CD14-positive monocyte (primary cell): ENCODE results near the gene PLCB3. TPM values are rescaled to one million over a fixed set of nuclear protein-coding genes. Genes with fewer than 3 reads are reported as not detected.

ENCODE experiments used
- DNase-seq, 3 donors: peaks; one replicate each; pipeline ENCODE4 v3.0.0-alpha.2; 2011 to 2022
- H2AFZ ChIP-seq: 2 replicates; pipeline ENCODE4 v1.6.0; 2012; ENCODE audit warnings: mild to moderate bottlenecking, low read depth, low read length, inconsistent platforms; ENCODE audit not compliant: insufficient read depth, poor library complexity, severe bottlenecking
- H3K27ac ChIP-seq, 2 donors: 1 replicate in 1 of 2; 2 replicates in 1 of 2; pipeline ENCODE4 v1.5.1; 2012 to 2013; ENCODE audit warnings: low read length in 2 of 2, control low read depth in 1 of 2, inconsistent platforms in 1 of 2, low read depth in 1 of 2, mild to moderate bottlenecking in 1 of 2
- H3K27me3 ChIP-seq, 2 donors: one replicate each; pipeline versions ENCODE4 v1.6.0 to v1.6.1; 2011 to 2013; ENCODE audit warnings: low read length in 2 of 2; ENCODE audit not compliant: control insufficient read depth in 2 of 2, insufficient read depth in 2 of 2
- H3K36me3 ChIP-seq, 2 donors: replicated peaks in 1 of 2; 1 replicate in 1 of 2; 2 replicates in 1 of 2; pipeline versions ENCODE4 v1.5.1 to v1.6.1; 2012 to 2013; ENCODE audit warnings: low read length in 2 of 2, control low read depth in 1 of 2, inconsistent platforms in 1 of 2, mild to moderate bottlenecking in 1 of 2; ENCODE audit not compliant: insufficient read depth in 2 of 2, control insufficient read depth in 1 of 2
- H3K4me1 ChIP-seq, 2 donors: 1 replicate in 1 of 2; 2 replicates in 1 of 2; pipeline versions ENCODE4 v1.5.1 to v1.6.1; 2012 to 2013; ENCODE audit warnings: low read length in 2 of 2, control low read depth in 1 of 2, inconsistent platforms in 1 of 2, mild to moderate bottlenecking in 1 of 2, moderate library complexity in 1 of 2; ENCODE audit not compliant: insufficient read depth in 2 of 2, control insufficient read depth in 1 of 2
- H3K4me2 ChIP-seq: replicated peaks from 2 replicates; pipeline ENCODE3; 2012; ENCODE audit warnings: low read length, moderate library complexity, mild to moderate bottlenecking; ENCODE audit not compliant: poor library complexity, severe bottlenecking; ENCODE audit errors: extremely low read depth
- H3K4me3 ChIP-seq, 3 experiments: fragments of 200-600 bp in 1 of 3; sonication (generic) in 1 of 3; replicated peaks in 1 of 3; 1 replicate in 2 of 3; 2 replicates in 1 of 3; pipeline ENCODE4 v1.5.1; 2011 to 2013; ENCODE audit warnings: low read length in 3 of 3, mild to moderate bottlenecking in 3 of 3, control low read depth in 2 of 3, low read depth in 2 of 3, inconsistent platforms in 1 of 3, moderate library complexity in 1 of 3
- H3K79me2 ChIP-seq: 2 replicates; pipeline ENCODE4 v1.6.0; 2012; ENCODE audit warnings: mild to moderate bottlenecking, control low read depth, inconsistent platforms, low read length, moderate library complexity; ENCODE audit not compliant: insufficient read depth
- H3K9ac ChIP-seq: 2 replicates; pipeline ENCODE4 v1.6.0; 2017; ENCODE audit warnings: low read length, mild to moderate bottlenecking; ENCODE audit not compliant: insufficient read depth, poor library complexity, severe bottlenecking
- H3K9me3 ChIP-seq, 2 donors: replicated peaks in 1 of 2; 1 replicate in 1 of 2; 2 replicates in 1 of 2; pipeline versions ENCODE4 v1.5.1 to v1.6.1; 2012 to 2013; ENCODE audit warnings: low read length in 2 of 2, control low read depth in 1 of 2; ENCODE audit not compliant: control insufficient read depth in 1 of 2, insufficient read depth in 1 of 2
- H4K20me1 ChIP-seq: 2 replicates; pipeline ENCODE4 v1.6.0; 2012; ENCODE audit warnings: mild to moderate bottlenecking, low read length, control low read depth, moderate library complexity; ENCODE audit not compliant: insufficient read depth
- H3K27ac Mint-ChIP-seq, 7 donors: one replicate each; pipeline ENCODE4 v1.8.0; 2020; ENCODE audit warnings: mild to moderate bottlenecking in 7 of 7, mixed read lengths in 7 of 7, moderate library complexity in 6 of 7, inconsistent platforms in 2 of 7
- H3K27me3 Mint-ChIP-seq, 3 donors: one replicate each; pipeline ENCODE4 v1.8.0; 2021 to 2022; ENCODE audit warnings: low read depth in 3 of 3, mild to moderate bottlenecking in 3 of 3, mixed read lengths in 3 of 3, moderate library complexity in 3 of 3, inconsistent platforms in 1 of 3
- H3K36me3 Mint-ChIP-seq, 2 donors: one replicate each; pipeline ENCODE4 v1.8.0; 2020; ENCODE audit warnings: mixed read lengths in 2 of 2, inconsistent platforms in 1 of 2, mild to moderate bottlenecking in 1 of 2
- H3K4me1 Mint-ChIP-seq: one replicate; pipeline ENCODE4 v1.8.0; 2020; ENCODE audit warnings: mild to moderate bottlenecking, mixed read lengths
- H3K4me3 Mint-ChIP-seq, 2 donors: one replicate each; pipeline ENCODE4 v1.8.0; 2020; ENCODE audit warnings: mild to moderate bottlenecking in 2 of 2, mixed read lengths in 2 of 2, moderate library complexity in 1 of 2
- H3K9me3 Mint-ChIP-seq, 7 donors: one replicate each; pipeline ENCODE4 v1.8.0; 2020 to 2022; ENCODE audit warnings: mixed read lengths in 7 of 7, mild to moderate bottlenecking in 6 of 7, moderate library complexity in 6 of 7, inconsistent platforms in 2 of 7
- WGBS: methylation state at CpG from one replicate; pipeline ENCODE4 v1.1.5; 2013; ENCODE audit warnings: missing lambda C conversion rate; ENCODE audit not compliant: insufficient coverage; 5-methylcytosine and 5-hydroxymethylcytosine counted together
- intact Hi-C, 2 donors: fragments of 100-400 bp; cut with micrococcal nuclease; formaldehyde crosslinking; loops; one replicate each; pipeline versions ENCODE4 v1.15.0 to v1.15.1; 2023
- polyA plus RNA-seq, 3 donors: library from polyadenylated mRNA; depleted of rRNA in 1 of 3; unstranded in 2 of 3; stranded (reverse) in 1 of 3; fragments of 300-500 nt in 2 of 3; fragments of >200 nt in 1 of 3; fragmentation: Illumina TruSeq in 2 of 3; gene quantifications; 1 replicate in 2 of 3; 2 replicates in 1 of 3; pipeline ENCODE4 v1.2.3, GENCODE V29; 2012 to 2021
- TF ChIP-seq, protein P1 (sequence below): fragments of 200-600 bp; IDR thresholded peaks from one replicate; pipeline ENCODE4 v1.8.0; 2022; ENCODE audit warnings: antibody characterized with exemption, mild to moderate bottlenecking

Gene PLCB3
- polyA plus RNA-seq, 3 donors = 1.1 to 17.8 (median 1.4) TPM

DNA sequence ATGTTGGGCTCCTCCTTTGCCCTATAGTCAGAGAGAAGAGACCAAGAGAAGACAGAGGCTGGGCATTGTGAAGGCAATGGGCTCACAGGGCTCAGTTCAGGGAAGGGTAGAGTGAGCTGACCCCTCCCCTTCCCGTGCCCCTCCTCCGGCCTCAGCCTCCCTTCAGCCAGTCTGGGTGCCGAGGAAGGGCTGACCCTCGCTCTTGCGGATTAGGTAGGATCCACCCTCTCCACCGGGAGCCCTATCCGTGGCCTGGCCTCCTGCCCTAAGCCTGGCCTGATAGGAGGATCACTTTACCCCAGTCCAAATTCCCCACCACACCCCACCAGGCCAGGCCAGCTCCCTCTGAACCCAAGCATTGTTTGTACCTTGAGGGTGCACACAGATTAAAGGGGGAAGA lies 2.8 kb upstream of the PLCB3 start:
- H3K9ac ChIP-seq = no peak overlapping the region
- peaks cover 36% of the 10 kb centered on the region for H3K79me2 ChIP-seq
- DNase-seq = no peak
- no peaks in the 10 kb centered on the region for H3K9me3 Mint-ChIP-seq
- H4K20me1 ChIP-seq = peaks cover 16% of the 10 kb centered on the region
- no peak overlapping the region for H3K4me3 Mint-ChIP-seq
- peak overlapping the region in 1 of 7 donors; percentile 76 for H3K27ac Mint-ChIP-seq
- H3K27ac ChIP-seq = no peak overlapping the region
- peaks cover 47% of the 10 kb centered on the region for H3K4me1 Mint-ChIP-seq
- TF ChIP-seq, protein P1, sequence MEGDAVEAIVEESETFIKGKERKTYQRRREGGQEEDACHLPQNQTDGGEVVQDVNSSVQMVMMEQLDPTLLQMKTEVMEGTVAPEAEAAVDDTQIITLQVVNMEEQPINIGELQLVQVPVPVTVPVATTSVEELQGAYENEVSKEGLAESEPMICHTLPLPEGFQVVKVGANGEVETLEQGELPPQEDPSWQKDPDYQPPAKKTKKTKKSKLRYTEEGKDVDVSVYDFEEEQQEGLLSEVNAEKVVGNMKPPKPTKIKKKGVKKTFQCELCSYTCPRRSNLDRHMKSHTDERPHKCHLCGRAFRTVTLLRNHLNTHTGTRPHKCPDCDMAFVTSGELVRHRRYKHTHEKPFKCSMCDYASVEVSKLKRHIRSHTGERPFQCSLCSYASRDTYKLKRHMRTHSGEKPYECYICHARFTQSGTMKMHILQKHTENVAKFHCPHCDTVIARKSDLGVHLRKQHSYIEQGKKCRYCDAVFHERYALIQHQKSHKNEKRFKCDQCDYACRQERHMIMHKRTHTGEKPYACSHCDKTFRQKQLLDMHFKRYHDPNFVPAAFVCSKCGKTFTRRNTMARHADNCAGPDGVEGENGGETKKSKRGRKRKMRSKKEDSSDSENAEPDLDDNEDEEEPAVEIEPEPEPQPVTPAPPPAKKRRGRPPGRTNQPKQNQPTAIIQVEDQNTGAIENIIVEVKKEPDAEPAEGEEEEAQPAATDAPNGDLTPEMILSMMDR = no peak
- H3K4me3 ChIP-seq = no peak overlapping the region
- WGBS = 84% methylated on average over 5 of the region's 7 CpGs
- peaks cover 7 to 8% of the 10 kb centered on the region in 2 donors for H3K36me3 Mint-ChIP-seq
- intact Hi-C loops = no loop called here
- H3K4me1 ChIP-seq = peaks cover 52 to 72% of the 10 kb centered on the region in 2 donors
- no peaks in the 10 kb centered on the region for H3K9me3 ChIP-seq
- H3K4me2 ChIP-seq = no peak overlapping the region
- H3K36me3 ChIP-seq = peaks cover 5 to 7% of the 10 kb centered on the region in 2 donors
- H2AFZ ChIP-seq = no peak overlapping the region
- H3K27me3 ChIP-seq = no peaks in the 10 kb centered on the region
- H3K27me3 Mint-ChIP-seq = peaks cover 3 to 10% (median 7%) of the 10 kb centered on the region in 3 donors

DNA sequence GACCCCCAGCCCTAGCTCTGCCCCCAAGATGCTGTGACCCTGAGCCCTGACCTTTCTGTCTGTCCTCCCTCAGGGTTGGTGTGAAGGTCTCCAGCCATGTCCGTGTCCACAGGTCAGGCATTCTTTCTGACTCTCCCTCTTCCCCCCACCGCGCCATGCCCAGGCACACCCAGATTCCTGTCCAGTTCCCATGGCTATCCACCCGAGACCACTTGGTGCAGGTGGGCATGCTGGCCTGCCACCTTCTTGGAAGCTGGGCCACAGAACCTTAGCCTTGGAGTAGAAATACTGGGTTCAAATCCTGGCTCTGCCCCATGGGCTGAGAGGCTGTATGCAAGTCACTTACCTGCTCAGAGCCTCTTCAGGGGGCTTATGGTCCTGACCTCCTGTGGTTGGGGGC lies 2.3 kb upstream of the PLCB3 start:
- Histone ChIP-seq H3K9ac (no peak overlapping the region), H2AFZ (no peak overlapping the region), H3K27me3 (no peaks in the 10 kb centered on the region), H3K79me2 (peaks cover 33% of the 10 kb centered on the region), H3K4me1 (peaks cover 53 to 76% of the 10 kb centered on the region in 2 donors), H3K4me2 (no peak overlapping the region), H4K20me1 (peaks cover 20% of the 10 kb centered on the region), H3K4me3 (no peak overlapping the region), H3K27ac (no peak overlapping the region), H3K36me3 (peaks cover 1 to 3% of the 10 kb centered on the region in 2 donors), H3K9me3 (no peaks in the 10 kb centered on the region)
- intact Hi-C loops = no loop called here
- peaks cover 51% of the 10 kb centered on the region for H3K4me1 Mint-ChIP-seq
- H3K9me3 Mint-ChIP-seq = no peaks in the 10 kb centered on the region
- H3K27ac Mint-ChIP-seq = peak overlapping the region in 1 of 7 donors; percentile 41
- no peak overlapping the region for H3K4me3 Mint-ChIP-seq
- peaks cover 2 to 7% of the 10 kb centered on the region in 2 donors for H3K36me3 Mint-ChIP-seq
- peaks cover 3 to 10% (median 7%) of the 10 kb centered on the region in 3 donors for H3K27me3 Mint-ChIP-seq
- WGBS = 74% methylated on average over 4 of the region's 4 CpGs
- no peak for DNase-seq
- TF ChIP-seq, protein P1 = no peak
